Measurements from ENCODE around the gene STAT5B.

STAT5B gene

DNA sequence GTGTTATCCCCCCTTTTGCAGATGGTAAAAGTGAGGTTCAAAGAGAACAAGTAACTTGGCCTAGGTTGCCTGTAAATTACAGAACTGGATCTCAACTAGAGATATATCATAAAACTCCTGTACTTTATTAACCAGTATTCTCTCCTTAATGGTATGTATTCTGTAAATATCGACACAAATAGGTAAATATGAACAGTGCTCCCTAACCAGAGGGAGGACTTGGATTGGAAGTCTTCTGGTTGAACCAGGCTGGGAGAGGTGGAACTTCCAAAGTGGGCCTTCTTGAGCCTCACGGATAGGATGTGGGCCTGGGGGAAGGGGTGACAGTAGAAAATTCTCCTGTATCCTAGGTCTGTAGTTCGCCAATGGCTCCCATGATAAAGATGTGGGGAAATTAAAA, 19.8 kb upstream of the STAT5B start:
- no peak for TF ChIP-seq CTCF (IDR thresholded peaks at IDR 0.05; ENCODE audit: low read depth, low read length, missing control alignments)
- no peak for DNase-seq (ENCODE audit: extremely low read depth, low read depth)

DNA sequence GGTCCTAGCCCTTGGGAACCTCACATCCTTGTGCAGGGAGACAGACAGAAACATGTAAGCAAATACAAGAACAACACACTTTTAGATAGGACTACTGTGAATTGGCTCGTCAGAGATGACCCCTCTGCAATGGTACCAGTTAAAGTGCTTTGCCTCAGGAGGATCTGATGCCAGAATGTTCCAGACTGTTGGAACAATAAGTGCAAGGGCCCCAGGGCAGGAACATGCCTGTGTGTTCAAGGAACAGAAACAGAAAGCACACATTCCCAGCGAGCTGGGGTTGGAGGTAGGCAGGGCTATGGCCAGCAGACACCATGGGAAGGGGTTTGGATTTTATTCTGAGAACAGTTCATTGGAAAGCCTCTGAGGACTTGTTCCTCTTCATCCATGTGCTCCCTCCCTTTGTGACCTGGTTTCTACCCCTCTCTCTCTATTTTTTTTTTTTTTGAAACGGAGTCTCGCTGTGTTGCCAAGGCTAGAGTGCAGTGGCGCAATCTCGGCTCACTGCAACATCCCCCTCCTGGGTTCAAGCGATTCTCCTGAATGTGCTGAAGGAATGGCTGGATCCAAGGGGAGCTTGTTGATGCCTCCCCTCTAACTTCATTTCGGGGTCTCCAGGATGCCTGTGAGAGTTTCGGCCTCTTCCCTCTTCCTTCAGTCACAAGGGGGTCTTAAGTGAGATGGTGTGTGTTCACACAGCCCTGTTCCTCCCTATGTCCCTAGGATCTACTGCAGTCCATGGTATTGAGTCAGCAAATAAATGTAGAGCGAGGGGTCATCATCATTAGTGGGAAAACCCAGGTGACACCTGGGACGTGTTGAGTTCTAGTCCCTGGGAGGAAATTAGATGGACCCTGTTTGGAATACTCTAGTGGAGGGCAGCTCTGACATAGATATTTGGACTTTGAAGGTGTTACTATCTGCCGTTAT, 18.5 kb upstream of the STAT5B start:
- DNase-seq (ENCODE audit: extremely low read depth, low read depth): no peak
- no peak for TF ChIP-seq CTCF (IDR thresholded peaks at IDR 0.05; ENCODE audit: low read depth, low read length, missing control alignments)
- H3K4me3 ChIP-seq (replicated peaks; ENCODE audit: low read depth, low read length): no peak overlapping the region

More for the DNA sequence above, 19.8 kb upstream of the STAT5B start:
- H3K4me3 ChIP-seq (replicated peaks; ENCODE audit: low read depth, low read length): no peak overlapping the region

DNA sequence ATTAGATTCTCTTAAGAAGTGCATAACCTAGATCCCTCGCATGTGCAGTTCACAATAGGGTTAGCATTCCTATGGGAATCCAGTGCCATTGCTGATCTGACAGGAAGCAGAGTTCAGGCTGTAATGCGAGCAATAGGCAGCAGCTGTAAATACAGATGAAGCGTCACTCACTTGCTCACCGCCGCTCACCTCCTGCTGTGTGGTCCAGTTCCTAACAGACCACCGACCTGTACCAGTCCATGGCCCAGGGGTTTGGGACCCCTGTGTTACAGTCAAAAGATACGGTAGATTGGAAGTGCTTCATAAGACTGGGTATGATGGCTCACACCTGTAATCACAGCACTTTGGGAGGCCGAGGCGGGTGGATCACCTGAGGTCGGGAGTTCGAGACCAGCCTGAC, 14.9 kb upstream of the STAT5B start:
- TF ChIP-seq CTCF (IDR thresholded peaks at IDR 0.05; ENCODE audit: low read depth, low read length, missing control alignments): no peak
- no peak overlapping the region for H3K4me3 ChIP-seq (replicated peaks; ENCODE audit: low read depth, low read length)
- no peak for DNase-seq (ENCODE audit: extremely low read depth, low read depth)

DNA sequence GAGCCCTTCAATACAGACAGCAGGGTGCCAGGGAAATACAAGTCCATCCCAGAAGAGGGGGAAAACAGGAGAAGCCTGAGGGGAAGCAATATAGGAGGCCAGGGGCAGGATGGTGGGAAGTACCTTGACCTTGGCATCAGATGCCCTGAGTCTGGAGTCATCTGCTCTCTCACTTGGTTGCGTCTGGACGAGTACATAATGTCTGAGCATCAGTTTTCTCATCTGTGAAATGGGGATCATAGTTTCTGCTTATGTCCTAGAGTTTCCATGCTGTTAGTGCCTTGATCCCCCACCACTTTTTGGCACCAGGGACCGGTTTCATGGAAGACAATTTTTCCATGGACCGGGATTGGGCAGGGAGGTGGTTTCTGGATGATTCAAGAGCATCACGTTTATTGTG, 14.4 kb upstream of the STAT5B start:
- no peak for TF ChIP-seq CTCF (IDR thresholded peaks at IDR 0.05; ENCODE audit: low read depth, low read length, missing control alignments)
- no peak for DNase-seq (ENCODE audit: extremely low read depth, low read depth)
- no peak overlapping the region for H3K4me3 ChIP-seq (replicated peaks; ENCODE audit: low read depth, low read length)

DNA sequence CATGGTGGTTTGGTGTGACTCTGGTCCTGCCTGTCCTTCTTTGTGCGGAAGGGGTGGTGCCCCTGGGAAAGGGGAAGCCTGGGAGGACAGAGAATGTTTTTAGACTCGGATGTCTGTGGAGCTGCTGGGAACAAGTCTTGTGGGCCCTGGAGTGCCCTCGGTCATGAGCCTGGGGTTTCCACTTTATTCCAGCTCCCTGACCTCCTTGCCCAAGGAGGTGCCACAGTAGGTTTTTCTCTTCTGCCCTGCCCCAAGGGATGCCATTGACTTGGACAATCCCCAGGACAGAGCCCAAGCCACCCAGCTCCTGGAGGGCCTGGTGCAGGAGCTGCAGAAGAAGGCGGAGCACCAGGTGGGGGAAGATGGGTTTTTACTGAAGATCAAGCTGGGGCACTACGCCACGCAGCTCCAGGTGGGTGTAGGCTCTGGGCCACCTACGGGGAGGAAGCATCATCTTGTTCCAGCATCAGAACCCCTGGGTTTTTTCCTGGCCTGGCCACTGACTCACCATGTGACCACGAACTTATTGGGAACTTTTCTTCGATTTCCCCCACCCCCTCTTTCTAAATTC, 13.5 kb upstream of the STAT5B start:
- no peak for DNase-seq (ENCODE audit: extremely low read depth, low read depth)
- no peak overlapping the region for H3K4me3 ChIP-seq (replicated peaks; ENCODE audit: low read depth, low read length)
- no peak for TF ChIP-seq CTCF (IDR thresholded peaks at IDR 0.05; ENCODE audit: low read depth, low read length, missing control alignments)

DNA sequence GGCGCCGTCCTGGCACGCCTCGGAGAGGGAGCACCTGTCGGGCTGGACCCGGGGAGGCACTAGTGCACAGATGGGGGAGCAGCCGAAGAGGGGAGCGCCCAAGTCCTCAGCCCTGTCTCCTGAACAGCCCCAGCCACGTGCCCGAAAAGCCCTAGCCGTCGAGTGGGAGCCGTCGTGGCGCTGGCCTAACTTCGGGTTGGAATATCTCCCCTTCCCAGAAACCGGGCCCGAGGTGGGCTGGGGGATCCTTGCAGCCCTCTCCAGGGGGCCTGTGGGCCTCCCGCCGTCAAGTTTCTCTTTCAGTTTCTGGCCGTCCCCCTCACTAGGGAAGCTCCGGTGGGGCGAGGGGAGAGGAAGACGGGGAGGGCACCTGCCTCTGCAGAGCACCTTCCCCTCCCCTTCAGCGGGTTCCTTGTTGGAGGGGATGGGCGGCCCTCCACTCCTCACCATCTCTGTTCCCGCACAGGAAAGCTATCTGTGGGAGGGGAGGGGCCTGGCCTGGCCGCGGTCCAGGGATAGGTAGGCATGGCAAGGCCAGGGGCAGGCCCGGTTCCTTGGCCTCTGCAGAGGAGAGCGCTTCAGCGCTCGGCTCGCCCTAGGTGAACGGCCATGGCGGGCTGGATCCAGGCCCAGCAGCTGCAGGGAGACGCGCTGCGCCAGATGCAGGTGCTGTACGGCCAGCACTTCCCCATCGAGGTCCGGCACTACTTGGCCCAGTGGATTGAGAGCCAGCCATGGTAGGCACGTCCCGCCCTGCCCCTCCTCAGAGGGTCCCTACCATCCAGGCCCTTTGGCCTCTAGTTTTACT, 12.8 kb upstream of the STAT5B start:
- no peak overlapping the region for H3K4me3 ChIP-seq (replicated peaks; ENCODE audit: low read depth, low read length)
- no peak for DNase-seq (ENCODE audit: extremely low read depth, low read depth)
- no peak for TF ChIP-seq CTCF (IDR thresholded peaks at IDR 0.05; ENCODE audit: low read depth, low read length, missing control alignments)

Data from HFF-Myc (cell line).